HEK293 (cell line): ENCODE results near the gene CAP2.

Source experiments
- CTCF ChIP-seq: fragments of 450-650 bp; formaldehyde crosslinking; IDR thresholded peaks from 2 replicates; pipeline ENCODE4 v1.5.1; 2016; ENCODE audit warnings: missing biosample characterization, missing genetic modification characterization
- ELK4 ChIP-seq: IDR thresholded peaks from 2 replicates; pipeline ENCODE4 v1.6.1; 2011; ENCODE audit warnings: mild to moderate bottlenecking, low read depth, low read length, borderline replicate concordance
- KLF8 ChIP-seq: fragments of 450-650 bp; formaldehyde crosslinking; IDR thresholded peaks from 2 replicates; pipeline ENCODE4 v1.5.1; 2016; ENCODE audit warnings: missing biosample characterization, missing genetic modification characterization
- PBX3 ChIP-seq: sonication (generic); formaldehyde crosslinking; IDR thresholded peaks from 2 replicates; pipeline ENCODE4 v1.8.1; 2022; ENCODE audit warnings: mild to moderate bottlenecking, moderate library complexity, missing genetic modification reagents
- REST ChIP-seq: fragments of 450-650 bp; formaldehyde crosslinking; IDR thresholded peaks from 2 replicates; pipeline ENCODE4 v1.5.1; 2016; ENCODE audit warnings: missing biosample characterization, missing genetic modification characterization
- ZBTB10 ChIP-seq: fragments of 450-650 bp; formaldehyde crosslinking; IDR thresholded peaks from 2 replicates; pipeline ENCODE4 v1.5.1; 2016; ENCODE audit warnings: missing biosample characterization, missing genetic modification characterization
- ZBTB26 ChIP-seq: fragments of 450-650 bp; formaldehyde crosslinking; optimal IDR thresholded peaks from 2 replicates; pipeline ENCODE3; 2016; ENCODE audit warnings: missing biosample characterization, mild to moderate bottlenecking, missing genetic modification characterization
- ZBTB8A ChIP-seq: fragments of 450-650 bp; formaldehyde crosslinking; IDR thresholded peaks from 2 replicates; pipeline ENCODE4 v1.5.1; 2016; ENCODE audit warnings: missing biosample characterization, missing genetic modification characterization
- ZNF114 ChIP-seq: fragments of 450-650 bp; formaldehyde crosslinking; IDR thresholded peaks from 2 replicates; pipeline ENCODE4 v1.5.0; 2017; ENCODE audit warnings: missing biosample characterization, missing genetic modification characterization
- ZNF654 ChIP-seq: fragments of 450-650 bp; formaldehyde crosslinking; IDR thresholded peaks from 2 replicates; pipeline ENCODE4 v1.5.1; 2016; ENCODE audit warnings: low read depth, missing biosample characterization, missing genetic modification characterization
- ZNF776 ChIP-seq: fragments of 450-650 bp; formaldehyde crosslinking; IDR thresholded peaks from 2 replicates; pipeline ENCODE4 v1.5.0; 2017; ENCODE audit warnings: missing biosample characterization, missing genetic modification characterization, borderline replicate concordance
- ZSCAN23 ChIP-seq: fragments of 450-650 bp; formaldehyde crosslinking; IDR thresholded peaks from 2 replicates; pipeline ENCODE4 v1.5.1; 2016; ENCODE audit warnings: missing biosample characterization, missing genetic modification characterization
- ZSCAN30 ChIP-seq: fragments of 450-650 bp; IDR thresholded peaks from 2 replicates; pipeline ENCODE4 v1.5.1; 2018; ENCODE audit warnings: missing biosample characterization, mild to moderate bottlenecking, missing genetic modification characterization, moderate library complexity

- TF ChIP-seq ZNF114 (tag by site-specific recombination) (no peak), PBX3 (no peak), CTCF (no peak), KLF8 (tag by site-specific recombination) (no peak), ZBTB8A (tag by site-specific recombination) (no peak), ZSCAN23 (no peak), ZBTB26 (tag by site-specific recombination) (no peak), ZSCAN30 (no peak), ZNF654 (tag by site-specific recombination) (no peak), ZNF776 (tag by site-specific recombination) (no peak), ZBTB10 (tag by site-specific recombination) (no peak), REST (tag by site-specific recombination) (no peak), ELK4 (no peak)
Measured at GRCh38 chr6:17361013-17361412, 32.4 kb upstream of the CAP2 start.
